ENCODE results near the gene ADD1. TPM values are rescaled to one million over a fixed set of nuclear protein-coding genes. Genes with fewer than 3 reads are reported as not detected.

The ADD1 gene
- polyA plus RNA-seq, 1 donor (not counting 4 experiments of a cell fraction or from before 2014, with no cell fraction given) = 109 TPM

GRCh38 chr4:2882341-2882740 is 38.7 kb downstream of the ADD1 start:
- H2AFZ ChIP-seq (ENCODE audit: control insufficient read depth, low read length) = no peak overlapping the region
- no peak overlapping the region for H3K9ac ChIP-seq (ENCODE audit: control insufficient read depth, extremely low read depth, insufficient read depth, low read length)
- no peak overlapping the region for H3K4me3 ChIP-seq (ENCODE audit: control insufficient read depth in 2 of 3, extremely low read depth in 1 of 3, insufficient read depth in 2 of 3, low read depth in 1 of 3, low read length in 3 of 3)
- H3K27me3 ChIP-seq (ENCODE audit: control insufficient read depth, extremely low read depth, insufficient read depth, low read length) = no peaks in the 10 kb centered on the region
- H4K20me1 ChIP-seq (ENCODE audit: control insufficient read depth, extremely low read depth, insufficient read depth, low read length) = no peaks in the 10 kb centered on the region
- TF ChIP-seq CTCF (optimal IDR thresholded peaks at IDR 0.05 in 1 of 3, IDR thresholded peaks at IDR 0.05 in 1 of 3, conservative IDR thresholded peaks at IDR 0.05 in 1 of 3; ENCODE audit: extremely low read depth in 1 of 3, insufficient read depth in 2 of 3, low read length in 3 of 3) (no peak), EZH2 (IDR thresholded peaks at IDR 0.05; ENCODE audit: low read length) (no peak)
- H3K4me1 ChIP-seq (ENCODE audit: control insufficient read depth, extremely low read depth, insufficient read depth, low read length) = no peaks in the 10 kb centered on the region
- no peaks in the 10 kb centered on the region for H3K9me1 ChIP-seq (ENCODE audit: control insufficient read depth, extremely low read depth, insufficient read depth, low read length)
- dilution Hi-C loops (cut with MboI; ENCODE audit: extremely low pct_ligation_motif_present, low sequenced_read_pairs) = no loop called here
- DNase-seq (ENCODE audit: low read depth, low spot score) (no peak), FAIRE-seq (no peak)
- no peak overlapping the region for H3K4me2 ChIP-seq (ENCODE audit: control insufficient read depth, extremely low read depth, insufficient read depth, low read depth, low read length)
- H3K9me3 ChIP-seq (ENCODE audit: control insufficient read depth, low read depth, low read length) = no peaks in the 10 kb centered on the region
- H3K79me2 ChIP-seq (ENCODE audit: control insufficient read depth, insufficient read depth, low read length) = peaks cover 21% of the 10 kb centered on the region
- no peak overlapping the region for H3K27ac ChIP-seq (ENCODE audit: control insufficient read depth, insufficient read depth, low read length)
- H3K36me3 ChIP-seq (ENCODE audit: control insufficient read depth in 2 of 2, extremely low read depth in 1 of 2, insufficient read depth in 2 of 2, low read length in 2 of 2) = peaks cover 16 to 22% of the 10 kb centered on the region in 2 experiments

- no peaks in the 10 kb centered on the region for H3K9me3 ChIP-seq (ENCODE audit: control insufficient read depth, low read depth, low read length)
- peaks cover 16 to 22% of the 10 kb centered on the region in 2 experiments for H3K36me3 ChIP-seq (ENCODE audit: control insufficient read depth in 2 of 2, extremely low read depth in 1 of 2, insufficient read depth in 2 of 2, low read length in 2 of 2)
- FAIRE-seq (no peak), DNase-seq (ENCODE audit: low read depth, low spot score) (no peak)
- H3K9me1 ChIP-seq (ENCODE audit: control insufficient read depth, extremely low read depth, insufficient read depth, low read length) = no peaks in the 10 kb centered on the region
- no peak overlapping the region for H2AFZ ChIP-seq (ENCODE audit: control insufficient read depth, low read length)
- H3K4me2 ChIP-seq (ENCODE audit: control insufficient read depth, extremely low read depth, insufficient read depth, low read depth, low read length) = no peak overlapping the region
- no peak for TF ChIP-seq EZH2 (IDR thresholded peaks at IDR 0.05; ENCODE audit: low read length)
- TF ChIP-seq CTCF (optimal IDR thresholded peaks at IDR 0.05 in 1 of 3, IDR thresholded peaks at IDR 0.05 in 1 of 3, conservative IDR thresholded peaks at IDR 0.05 in 1 of 3; ENCODE audit: extremely low read depth in 1 of 3, insufficient read depth in 2 of 3, low read length in 3 of 3) = no peak
- no peak overlapping the region for H3K27ac ChIP-seq (ENCODE audit: control insufficient read depth, insufficient read depth, low read length)
- no peak overlapping the region for H3K4me3 ChIP-seq (ENCODE audit: control insufficient read depth in 2 of 3, extremely low read depth in 1 of 3, insufficient read depth in 2 of 3, low read depth in 1 of 3, low read length in 3 of 3)
- no peaks in the 10 kb centered on the region for H3K27me3 ChIP-seq (ENCODE audit: control insufficient read depth, extremely low read depth, insufficient read depth, low read length)
- H4K20me1 ChIP-seq (ENCODE audit: control insufficient read depth, extremely low read depth, insufficient read depth, low read length) = no peaks in the 10 kb centered on the region
- H3K4me1 ChIP-seq (ENCODE audit: control insufficient read depth, extremely low read depth, insufficient read depth, low read length) = no peaks in the 10 kb centered on the region
- dilution Hi-C loops (cut with MboI; ENCODE audit: extremely low pct_ligation_motif_present, low sequenced_read_pairs) = no loop called here
- H3K9ac ChIP-seq (ENCODE audit: control insufficient read depth, extremely low read depth, insufficient read depth, low read length) = no peak overlapping the region
- H3K79me2 ChIP-seq (ENCODE audit: control insufficient read depth, insufficient read depth, low read length) = peaks cover 9% of the 10 kb centered on the region
These were observed 42.5 kb downstream of the ADD1 start for GRCh38 chr4:2886161-2886560.
